Muscle layer of colon (tissue), 2 donors: Measurements from ENCODE around the gene ARHGAP21.

Experiments used
- H3K27ac ChIP-seq: one replicate; pipeline ENCODE4 v1.7.0; 2013; ENCODE audit warnings: low read depth, mild to moderate bottlenecking, low read length, moderate library complexity
- H3K27me3 ChIP-seq, 2 donors: one replicate each; pipeline ENCODE4 v1.7.0; 2013; ENCODE audit warnings: low read length in 2 of 2, mild to moderate bottlenecking in 2 of 2; ENCODE audit not compliant: insufficient read depth in 2 of 2, control insufficient read depth in 1 of 2
- H3K36me3 ChIP-seq: one replicate; pipeline ENCODE4 v1.7.0; 2013; ENCODE audit warnings: mild to moderate bottlenecking, low read length; ENCODE audit not compliant: insufficient read depth
- H3K4me1 ChIP-seq: one replicate; pipeline ENCODE4 v1.7.0; 2013; ENCODE audit warnings: mild to moderate bottlenecking, low read length; ENCODE audit not compliant: insufficient read depth
- H3K4me3 ChIP-seq, 2 donors: one replicate each; pipeline ENCODE4 v1.7.0; 2013; ENCODE audit warnings: low read length in 2 of 2, low read depth in 1 of 2, mild to moderate bottlenecking in 1 of 2, moderate library complexity in 1 of 2
- H3K9ac ChIP-seq: one replicate; pipeline ENCODE4 v1.7.0; 2013; ENCODE audit warnings: low read length
- H3K9me3 ChIP-seq: one replicate; pipeline ENCODE4 v1.7.0; 2013; ENCODE audit warnings: mild to moderate bottlenecking, low read length
- donor health status: abdominal sarcoma.
- donor health status: Adenocarcinoma of cecum.

The ARHGAP21 gene

DNA sequence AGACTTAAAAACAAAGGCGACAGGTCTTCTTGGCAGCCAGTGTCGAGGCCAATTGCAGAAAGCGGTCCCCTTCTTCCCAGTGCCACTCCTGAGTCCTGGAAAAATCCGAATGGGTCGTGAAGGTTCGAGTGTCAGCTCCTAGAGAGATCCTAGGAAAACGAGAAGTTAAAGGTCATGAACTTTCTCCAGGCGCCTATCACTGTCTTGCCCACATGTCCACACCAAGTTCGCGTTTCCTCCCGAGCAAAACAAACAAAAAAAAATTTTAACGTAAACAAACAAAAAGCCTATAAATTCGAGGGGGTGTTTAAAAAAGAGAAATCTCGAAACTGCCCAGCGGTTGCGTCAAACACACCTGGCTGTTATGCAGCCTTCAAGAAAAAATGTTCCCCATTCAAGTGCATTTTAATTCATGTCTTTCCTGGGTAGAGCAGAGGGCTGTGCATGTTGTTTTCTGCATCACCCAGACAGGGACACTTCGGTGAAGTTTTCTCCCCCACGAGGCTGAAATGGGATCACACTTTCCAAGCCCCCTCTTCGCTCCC, 1.5 kb downstream of the ARHGAP21 start:
- no peaks in the 10 kb centered on the region for H3K27me3 ChIP-seq
- H3K4me3 ChIP-seq = peak overlapping the region; percentile 84 to 92
- H3K36me3 ChIP-seq = no peaks in the 10 kb centered on the region
- no peaks in the 10 kb centered on the region for H3K9me3 ChIP-seq
- peak overlapping the region; percentile 76 for H3K9ac ChIP-seq
- peaks cover 27% of the 10 kb centered on the region for H3K4me1 ChIP-seq
- peak overlapping the region; percentile 96 for H3K27ac ChIP-seq

DNA sequence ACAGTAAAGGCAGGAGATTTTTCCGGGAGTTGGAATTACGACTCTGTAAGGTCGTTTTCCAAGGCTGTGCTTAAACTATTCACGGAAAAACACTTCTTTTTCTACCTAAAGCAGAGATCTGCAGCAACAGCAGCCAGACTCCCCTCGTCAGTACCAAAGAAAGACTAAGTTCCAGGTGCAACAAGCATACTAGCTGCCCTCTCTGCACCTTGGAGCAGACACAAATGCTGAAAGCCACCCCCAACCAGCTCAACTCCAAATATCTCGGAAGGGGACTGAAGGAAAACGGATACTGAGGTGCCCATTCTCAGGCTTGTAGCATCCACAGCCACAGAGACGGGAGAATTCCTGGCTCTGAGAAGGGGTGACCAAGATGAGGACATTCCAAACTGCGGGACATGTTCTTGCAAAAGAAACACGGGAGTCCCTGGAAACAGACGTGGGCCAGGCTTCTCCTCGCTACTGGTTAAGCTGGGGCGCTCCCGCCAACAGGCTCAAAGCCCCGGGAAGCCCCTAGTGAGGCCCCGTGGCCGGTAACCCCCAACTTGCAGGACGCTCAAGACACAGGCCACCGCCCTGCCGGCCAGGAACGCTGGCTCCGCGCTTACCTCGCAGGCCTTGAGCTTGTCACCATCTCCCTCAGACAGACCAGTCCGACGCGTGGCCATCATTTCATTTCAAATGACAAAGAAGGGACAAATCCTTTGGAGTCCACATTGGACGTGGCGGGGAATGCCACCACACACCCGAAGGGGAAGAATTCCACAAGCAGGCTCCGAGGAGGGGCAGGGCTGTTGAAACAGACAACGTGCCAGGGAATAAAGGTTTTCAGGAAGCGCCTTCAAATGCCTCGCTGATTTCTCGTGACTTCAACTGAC, 2.2 kb downstream of the ARHGAP21 start:
- H3K27me3 ChIP-seq = no peaks in the 10 kb centered on the region
- no peaks in the 10 kb centered on the region for H3K36me3 ChIP-seq
- peaks cover 31% of the 10 kb centered on the region for H3K4me1 ChIP-seq
- peak overlapping the region; percentile 55 for H3K27ac ChIP-seq
- no peaks in the 10 kb centered on the region for H3K9me3 ChIP-seq
- peak overlapping the region; percentile 76 for H3K9ac ChIP-seq
- H3K4me3 ChIP-seq = peak overlapping the region; percentile 50 to 84

DNA sequence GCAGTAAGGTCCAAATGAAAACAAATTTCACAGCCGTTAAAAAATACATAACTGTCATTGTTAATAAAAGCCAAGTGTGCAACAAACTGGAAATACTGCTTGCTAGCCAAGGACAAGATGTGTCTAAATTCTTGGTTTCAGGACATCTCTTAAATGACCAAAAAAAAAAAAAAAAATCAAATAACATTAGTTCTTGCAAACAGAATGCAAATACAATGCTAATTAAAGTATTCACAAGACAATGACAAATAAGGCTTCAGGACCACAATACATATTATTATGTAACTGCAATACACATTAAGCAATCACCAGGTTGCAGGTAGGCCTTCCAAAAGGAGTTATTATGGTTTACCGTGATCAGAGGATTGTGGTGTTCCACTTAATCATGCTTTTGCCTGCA, 3.6 kb downstream of the ARHGAP21 start:
- peak overlapping the region; percentile 2 to 84 for H3K4me3 ChIP-seq
- peak overlapping the region; percentile 3 for H3K27ac ChIP-seq
- H3K9me3 ChIP-seq = no peaks in the 10 kb centered on the region
- no peak overlapping the region for H3K9ac ChIP-seq
- H3K36me3 ChIP-seq = no peaks in the 10 kb centered on the region
- no peaks in the 10 kb centered on the region for H3K27me3 ChIP-seq
- peaks cover 35% of the 10 kb centered on the region for H3K4me1 ChIP-seq

DNA sequence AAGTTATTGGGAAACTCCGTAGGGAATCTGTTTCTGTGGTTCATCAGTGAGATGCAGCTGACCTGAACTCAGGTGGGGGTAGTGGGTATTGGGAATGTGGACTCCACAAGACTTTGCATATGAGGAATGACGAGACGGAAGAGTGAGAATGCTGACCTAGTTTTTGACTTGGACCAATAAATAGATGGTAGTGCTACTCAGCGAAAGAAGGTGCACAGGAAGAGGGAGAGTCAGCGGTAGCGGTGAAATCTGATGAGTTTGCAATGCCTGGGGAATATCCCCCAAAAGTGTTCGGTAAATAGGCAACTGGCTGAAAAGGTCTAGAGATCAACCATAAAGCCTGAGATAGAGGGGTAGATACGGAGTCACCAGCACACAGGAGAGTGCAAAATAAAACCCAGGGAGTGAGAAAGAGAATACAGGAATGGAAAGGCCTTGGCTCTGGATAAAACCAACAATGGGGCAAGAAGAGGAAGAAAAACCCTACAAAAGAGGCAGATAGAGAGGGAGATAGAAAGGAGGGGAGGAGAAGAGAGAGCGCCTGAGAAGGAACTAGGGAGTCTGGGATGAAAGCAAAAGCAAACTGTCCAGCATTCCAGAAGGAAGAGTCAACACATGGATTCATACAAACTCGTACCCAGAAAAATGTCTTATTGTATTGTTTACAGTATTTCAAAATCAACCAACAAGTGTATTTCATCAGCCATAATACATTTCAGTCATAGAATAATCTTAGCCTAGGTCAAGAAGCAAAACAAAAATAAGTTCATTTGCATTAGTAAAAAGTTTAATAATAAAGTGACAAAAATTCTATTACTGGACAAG, 5.4 kb downstream of the ARHGAP21 start:
- Histone ChIP-seq H3K9ac (no peak overlapping the region), H3K4me1 (peaks cover 35% of the 10 kb centered on the region), H3K27ac (no peak overlapping the region), H3K36me3 (no peaks in the 10 kb centered on the region), H3K27me3 (no peaks in the 10 kb centered on the region), H3K9me3 (no peaks in the 10 kb centered on the region), H3K4me3 (peak overlapping the region in 1 of 2 donors; percentile 21)

DNA sequence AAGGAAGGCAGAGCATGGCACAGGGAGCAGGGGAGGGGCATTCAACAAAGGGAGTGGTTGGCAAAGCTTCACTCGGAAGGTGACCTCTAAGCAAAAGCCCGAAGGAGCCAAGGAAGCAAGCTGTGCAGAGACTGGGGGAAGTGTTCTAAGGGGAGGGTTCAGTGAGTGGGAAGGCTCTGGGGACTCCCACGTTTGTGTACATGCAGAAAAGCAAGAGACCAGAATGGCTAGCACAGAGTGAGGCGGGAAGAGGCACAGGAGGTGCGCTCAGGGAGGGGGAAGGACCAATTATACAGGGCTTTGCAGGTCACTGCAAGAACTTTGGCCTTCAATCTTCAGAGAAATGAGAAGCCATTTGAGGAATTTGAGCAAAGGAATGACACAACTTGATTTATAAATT, 7.4 kb downstream of the ARHGAP21 start:
- Histone ChIP-seq H3K27me3 (no peaks in the 10 kb centered on the region), H3K9me3 (no peaks in the 10 kb centered on the region), H3K27ac (no peak overlapping the region), H3K4me3 (no peak overlapping the region), H3K4me1 (peaks cover 52% of the 10 kb centered on the region), H3K9ac (no peak overlapping the region), H3K36me3 (no peaks in the 10 kb centered on the region)

DNA sequence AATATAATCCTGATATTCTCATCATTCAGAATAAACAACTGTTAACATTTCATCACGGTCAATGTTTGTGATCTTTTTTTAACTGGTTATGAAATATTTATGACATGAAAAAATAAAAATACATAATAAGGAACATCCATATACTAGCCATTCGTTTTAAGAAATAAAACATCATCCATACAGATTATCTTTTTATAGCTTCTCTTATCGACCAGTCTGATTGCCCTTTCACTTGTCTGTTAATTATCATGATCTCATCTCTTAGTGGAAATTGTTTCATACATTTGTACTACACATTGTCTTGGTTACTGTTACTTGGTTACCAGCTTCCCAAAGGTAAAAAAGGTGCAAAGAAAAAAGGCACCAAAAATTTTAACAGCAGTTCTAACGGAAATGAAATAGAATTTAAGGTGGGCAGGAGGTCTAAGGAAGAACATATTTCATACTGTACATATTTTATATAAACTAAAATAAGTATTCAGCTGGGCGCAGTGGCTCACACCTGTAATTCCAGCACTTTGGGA, 8.4 kb downstream of the ARHGAP21 start:
- Histone ChIP-seq H3K4me1 (peaks cover 57% of the 10 kb centered on the region), H3K4me3 (no peak overlapping the region), H3K27ac (no peak overlapping the region), H3K36me3 (no peaks in the 10 kb centered on the region), H3K9ac (no peak overlapping the region), H3K9me3 (no peaks in the 10 kb centered on the region), H3K27me3 (no peaks in the 10 kb centered on the region)

DNA sequence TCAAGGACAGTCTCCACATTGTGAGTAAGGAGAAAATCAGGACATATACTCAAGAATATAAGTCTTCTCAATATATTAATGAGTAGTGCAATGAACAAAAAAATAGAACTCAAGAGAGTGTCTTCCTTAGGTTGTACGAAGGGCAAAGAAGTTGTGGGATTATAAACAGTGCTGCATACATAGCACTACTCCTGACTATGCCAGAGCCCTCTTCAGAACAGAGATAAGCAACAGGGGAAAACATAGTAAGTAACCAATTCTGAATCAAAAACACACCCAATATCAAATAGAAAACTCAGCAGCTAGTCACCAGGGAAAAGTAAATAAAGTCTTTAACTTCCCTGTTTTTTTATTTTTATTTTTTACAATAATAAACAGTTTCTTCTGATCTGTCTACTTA, 10.6 kb downstream of the ARHGAP21 start:
- Histone ChIP-seq H3K4me3 (no peak overlapping the region), H3K27ac (no peak overlapping the region), H3K36me3 (no peaks in the 10 kb centered on the region), H3K4me1 (peaks cover 52% of the 10 kb centered on the region), H3K9me3 (no peaks in the 10 kb centered on the region), H3K9ac (no peak overlapping the region), H3K27me3 (no peaks in the 10 kb centered on the region)

DNA sequence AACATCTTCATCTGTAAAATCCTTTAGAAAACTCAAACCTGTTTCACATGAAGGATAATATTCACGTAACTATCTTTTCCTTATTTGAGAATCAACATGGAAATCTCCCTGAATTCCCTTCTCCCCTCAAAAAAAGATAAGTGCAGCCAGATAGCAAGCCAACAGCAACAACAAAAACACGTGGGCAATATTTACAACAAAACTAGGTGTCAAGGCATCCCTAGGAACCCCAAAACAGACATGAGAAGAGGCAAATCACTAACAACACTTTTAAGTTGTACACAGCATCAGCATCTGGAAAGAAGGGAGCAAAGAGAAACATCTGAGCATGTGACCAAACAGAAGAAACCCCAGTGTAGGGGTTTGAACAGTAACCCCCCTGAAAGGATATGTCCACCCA, 12.2 kb downstream of the ARHGAP21 start:
- Histone ChIP-seq H3K4me1 (peaks cover 61% of the 10 kb centered on the region), H3K9me3 (no peaks in the 10 kb centered on the region), H3K4me3 (no peak overlapping the region), H3K36me3 (no peaks in the 10 kb centered on the region), H3K27ac (no peak overlapping the region), H3K9ac (no peak overlapping the region), H3K27me3 (no peaks in the 10 kb centered on the region)

DNA sequence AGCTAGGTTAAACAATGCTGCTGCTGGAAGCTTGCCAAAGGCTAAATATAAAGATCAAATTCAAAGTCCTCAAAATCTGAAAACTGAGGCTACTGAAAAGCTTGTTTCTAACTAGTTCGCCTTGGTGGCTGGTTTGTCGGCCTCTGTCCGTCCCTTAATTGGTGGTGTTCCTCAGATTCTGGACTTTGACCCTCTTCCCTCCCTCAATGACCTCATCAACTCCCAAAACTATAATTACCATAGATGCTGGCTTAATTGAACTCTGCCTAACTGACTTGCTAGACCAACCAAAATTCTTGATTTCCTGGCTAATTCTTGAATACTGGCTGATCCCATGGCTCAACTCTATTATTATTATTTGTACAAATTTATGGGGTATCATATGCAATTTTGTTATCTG, 15.6 kb downstream of the ARHGAP21 start:
- Histone ChIP-seq H3K9ac (no peak overlapping the region), H3K27ac (no peak overlapping the region)

DNA sequence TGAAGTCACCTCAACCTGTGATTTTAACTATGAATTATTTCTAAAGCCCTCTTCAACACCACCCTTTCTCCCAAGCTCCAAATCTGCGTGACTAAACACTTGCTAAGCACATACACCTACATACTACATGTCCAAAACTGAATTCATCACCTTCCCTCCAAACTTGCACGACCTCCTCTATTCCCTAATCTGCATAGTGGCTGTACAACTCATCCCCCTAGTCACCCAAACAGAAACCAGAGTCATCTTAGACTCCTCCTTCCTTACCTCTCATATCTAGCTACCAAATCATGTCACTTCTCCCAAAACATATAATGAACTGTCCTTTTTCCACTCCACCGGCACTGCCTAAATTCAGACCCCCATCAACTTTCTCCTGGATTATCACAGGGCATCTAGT, 16.2 kb downstream of the ARHGAP21 start:
- Histone ChIP-seq H3K27me3 (no peaks in the 10 kb centered on the region), H3K27ac (no peak overlapping the region), H3K4me1 (peaks cover 56% of the 10 kb centered on the region), H3K9me3 (no peaks in the 10 kb centered on the region), H3K9ac (no peak overlapping the region), H3K36me3 (no peaks in the 10 kb centered on the region), H3K4me3 (no peak overlapping the region)

More for the DNA sequence above, 15.6 kb downstream of the ARHGAP21 start:
- no peak overlapping the region for H3K4me3 ChIP-seq
- H3K36me3 ChIP-seq = no peaks in the 10 kb centered on the region
- H3K27me3 ChIP-seq = no peaks in the 10 kb centered on the region
- H3K9me3 ChIP-seq = no peaks in the 10 kb centered on the region
- peaks cover 63% of the 10 kb centered on the region for H3K4me1 ChIP-seq

DNA sequence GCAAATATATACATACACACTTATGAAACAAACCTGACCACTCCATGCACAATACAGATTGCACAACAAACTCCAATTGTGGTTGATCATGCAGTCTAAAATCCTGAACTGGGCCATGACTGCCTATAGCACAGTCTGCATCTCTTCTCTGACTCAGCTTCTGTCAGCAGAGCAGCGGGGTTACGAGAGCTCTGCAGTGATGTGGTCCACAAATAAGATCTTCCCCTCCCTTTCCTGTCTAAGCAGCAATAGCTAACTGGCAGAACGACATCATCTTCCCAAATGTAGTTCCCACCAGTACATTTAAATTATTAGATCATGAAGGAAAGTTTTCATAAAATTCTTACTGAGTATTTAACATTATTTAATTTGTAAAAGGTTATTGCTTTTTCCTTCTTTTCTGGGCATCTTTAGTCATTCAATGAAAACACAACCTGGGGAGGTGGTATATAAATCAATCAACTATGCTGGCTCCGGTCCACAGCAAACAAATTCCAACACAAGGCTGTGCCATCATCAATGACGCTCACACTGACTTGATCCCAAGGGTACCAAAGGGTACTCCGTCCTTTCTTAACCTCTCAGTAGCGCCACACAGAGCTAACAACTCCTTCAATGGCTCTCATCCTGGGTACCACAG, 17.1 kb downstream of the ARHGAP21 start:
- Histone ChIP-seq H3K9me3 (no peaks in the 10 kb centered on the region), H3K9ac (no peak overlapping the region), H3K27me3 (no peaks in the 10 kb centered on the region), H3K4me3 (no peak overlapping the region), H3K36me3 (no peaks in the 10 kb centered on the region), H3K27ac (no peak overlapping the region), H3K4me1 (peaks cover 51% of the 10 kb centered on the region)
